ENCODE data around the gene EIF2S2. TPM values are rescaled to one million over a fixed set of nuclear protein-coding genes. Genes with fewer than 3 reads are reported as not detected.
A peak's percentile ranks its signal among the peaks of the same experiment; 100 is the strongest.

Gene EIF2S2
- polyA plus RNA-seq, 3 donors from 2014 or later: 19.9 to 22.9 (median 20.7) TPM

DNA sequence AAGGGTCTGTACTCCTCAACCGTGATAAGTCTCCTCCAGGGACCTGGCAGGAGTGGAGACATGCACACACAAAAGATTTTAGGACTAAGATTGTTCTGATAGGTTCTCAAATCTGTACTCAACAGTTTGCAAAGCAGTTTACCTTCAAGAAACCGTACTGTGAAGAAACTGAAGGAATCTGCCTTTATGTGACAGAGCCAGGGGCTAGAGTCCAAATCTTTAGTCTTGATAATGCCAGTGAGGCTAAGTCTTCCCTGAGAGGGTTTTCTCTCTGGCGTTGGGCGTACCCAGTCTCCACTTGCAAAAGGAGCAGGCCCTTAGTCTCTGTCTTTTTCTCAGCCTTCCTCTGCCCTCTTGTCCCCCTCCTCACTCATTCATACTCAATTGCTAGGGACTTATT is 70.8 kb downstream of the EIF2S2 start:
- H3K9me3 Mint-ChIP-seq: no peaks in the 10 kb centered on the region
- H3K27ac Mint-ChIP-seq: peak overlapping the region; percentile 43 to 89 (median 70)
- DNase-seq: no peak
- peaks cover 96 to 100% of the 10 kb centered on the region in 2 donors for H3K4me1 Mint-ChIP-seq
- H3K36me3 Mint-ChIP-seq: no peaks in the 10 kb centered on the region
- H3K4me3 Mint-ChIP-seq: peak overlapping the region in 1 of 5 donors; percentile 14
- H3K27me3 Mint-ChIP-seq (ENCODE audit: low read depth in 3 of 3): peaks cover 0 to 8% (median 2%) of the 10 kb centered on the region in 3 donors

DNA sequence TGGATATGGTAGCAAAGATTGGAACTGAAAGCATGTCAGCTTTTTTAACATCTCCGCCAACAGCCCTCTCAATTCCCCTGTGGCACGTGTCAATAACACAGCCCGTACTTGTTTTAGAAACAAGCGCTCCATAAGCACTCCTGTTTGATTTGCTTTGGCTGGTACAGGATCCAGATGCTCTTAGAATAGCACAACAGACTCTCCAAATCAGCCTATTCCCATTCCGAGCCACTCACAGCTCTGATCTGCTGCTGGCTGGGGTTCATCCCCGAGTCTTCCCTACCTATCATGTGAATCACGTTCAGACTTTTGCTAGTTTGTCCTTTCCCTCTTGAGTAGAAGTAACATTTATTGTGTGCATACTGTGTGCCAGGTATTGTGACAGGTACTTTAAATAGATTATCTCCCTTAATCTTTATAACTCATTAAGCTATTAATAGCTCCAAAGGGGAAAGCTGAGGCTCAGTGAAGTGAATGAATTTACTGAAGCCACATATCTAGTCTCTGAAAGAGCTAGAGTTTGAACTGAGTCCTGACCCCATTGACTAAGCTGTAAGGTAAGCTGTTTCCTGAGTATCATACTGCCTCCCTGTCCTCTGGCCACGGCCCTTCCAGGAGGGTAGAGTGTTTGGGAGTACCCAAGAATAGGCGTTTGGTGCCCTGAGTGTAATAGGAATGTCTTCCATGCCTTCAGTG is 71.6 kb downstream of the EIF2S2 start:
- Mint-ChIP-seq H3K27ac (peak overlapping the region; percentile 14 to 79 (median 66)), H3K4me3 (no peak overlapping the region), H3K4me1 (peaks cover 96 to 100% of the 10 kb centered on the region in 2 donors), H3K27me3 (ENCODE audit: low read depth in 3 of 3) (peaks cover 0 to 6% (median 2%) of the 10 kb centered on the region in 3 donors), H3K9me3 (no peaks in the 10 kb centered on the region), H3K36me3 (no peaks in the 10 kb centered on the region)
- no peak for DNase-seq

Other genes starting within 250 kb of the EIF2S2 start
- gene RALY, start 118.3 kb downstream of the EIF2S2 start, polyA plus RNA-seq: 100 to 1,000 TPM; 271 to 323 (median 273) TPM
- gene ASIP, start 129.2 kb upstream of the EIF2S2 start, polyA plus RNA-seq: under 1 TPM in 1 of 3 donors, not detected in 2; 0.43 TPM
- 10 to 100 TPM; 18.4 to 19.3 (median 18.5) TPM for gene AHCY, start 191.1 kb upstream of the EIF2S2 start, polyA plus RNA-seq

Measured in immature natural killer cell (primary cell).